NCI-H1092 (cell line): ENCODE data around the gene VIPR2.

Experiments used
- DNase-seq: peaks from one replicate; lab custom pipeline; 2025; lab: John Stamatoyannopoulos, UW

VIPR2 gene

GRCh38 chr7:159025161-159025779, 119.4 kb downstream of the VIPR2 start:
- DNase-seq: no peak

GRCh38 chr7:159024280-159024951, 120.3 kb downstream of the VIPR2 start:
- DNase-seq: no peak

DNA sequence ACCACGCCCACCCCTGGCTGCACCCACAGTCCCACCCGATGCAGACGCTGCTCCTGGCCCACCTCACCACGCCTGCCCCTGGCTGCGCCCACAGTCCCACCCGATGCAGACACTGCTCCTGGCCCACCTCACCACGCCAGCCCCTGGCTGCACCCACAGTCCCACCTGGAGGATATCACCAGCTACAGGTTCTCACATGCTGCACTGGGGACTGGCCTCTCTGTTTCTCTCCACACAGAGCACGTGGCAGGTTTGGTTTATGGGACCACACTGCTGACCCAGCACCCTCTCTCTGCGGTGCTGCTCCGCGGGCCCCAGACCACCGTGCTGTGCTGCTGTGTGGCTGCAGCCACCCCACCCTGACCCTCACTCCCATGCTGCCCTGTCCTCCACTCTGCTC, 120.9 kb downstream of the VIPR2 start:
- DNase-seq: no peak

- no peak for DNase-seq
These were observed 121.5 kb downstream of the VIPR2 start for GRCh38 chr7:159023206-159023605.

- no peak for DNase-seq
These were observed 122.3 kb downstream of the VIPR2 start for GRCh38 chr7:159022238-159022993.

DNA sequence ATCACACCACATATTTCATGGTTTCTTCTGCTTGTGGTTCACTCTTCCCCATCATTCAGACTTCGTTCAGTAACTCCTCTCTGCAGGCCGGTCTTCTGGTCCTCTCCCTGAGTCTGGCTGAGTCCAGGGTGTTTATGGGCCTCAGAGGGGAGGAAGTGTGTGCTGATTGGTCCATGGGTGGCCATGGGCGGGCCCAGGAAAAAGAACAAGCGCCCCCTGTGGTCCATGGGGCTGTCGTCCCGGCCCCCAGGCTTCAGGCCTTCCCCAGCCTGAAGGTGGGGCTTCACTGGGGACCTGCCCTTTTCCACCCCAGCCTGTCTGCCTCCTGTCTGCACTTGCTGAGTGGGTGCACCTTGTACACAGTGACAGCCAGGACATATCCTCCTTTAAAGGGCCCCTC, 123.7 kb downstream of the VIPR2 start:
- no peak for DNase-seq

DNA sequence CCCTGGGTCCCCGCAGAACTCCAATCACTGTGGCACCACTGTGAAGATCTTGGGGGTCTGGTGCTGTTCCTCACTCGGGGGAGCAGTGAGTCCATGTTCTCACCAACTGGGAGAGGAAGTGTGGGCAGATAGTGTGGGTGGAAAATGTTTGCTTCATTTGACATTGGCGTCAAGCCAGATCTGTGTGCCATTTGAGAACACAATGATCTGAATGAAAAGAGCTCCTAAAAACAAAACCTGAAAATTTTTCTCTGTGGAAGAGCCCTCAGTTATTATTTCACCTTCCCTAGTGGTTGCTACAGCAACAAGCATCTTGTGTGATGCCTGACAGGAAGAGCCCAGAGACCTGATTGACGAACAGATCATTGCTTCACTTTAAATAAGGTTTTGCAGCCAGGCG, 125.6 kb downstream of the VIPR2 start:
- DNase-seq: no peak

GRCh38 chr7:159017741-159018140, 126.9 kb downstream of the VIPR2 start:
- no peak for DNase-seq

- DNase-seq: no peak
These were observed 127.5 kb downstream of the VIPR2 start for GRCh38 chr7:159017210-159017609.

DNA sequence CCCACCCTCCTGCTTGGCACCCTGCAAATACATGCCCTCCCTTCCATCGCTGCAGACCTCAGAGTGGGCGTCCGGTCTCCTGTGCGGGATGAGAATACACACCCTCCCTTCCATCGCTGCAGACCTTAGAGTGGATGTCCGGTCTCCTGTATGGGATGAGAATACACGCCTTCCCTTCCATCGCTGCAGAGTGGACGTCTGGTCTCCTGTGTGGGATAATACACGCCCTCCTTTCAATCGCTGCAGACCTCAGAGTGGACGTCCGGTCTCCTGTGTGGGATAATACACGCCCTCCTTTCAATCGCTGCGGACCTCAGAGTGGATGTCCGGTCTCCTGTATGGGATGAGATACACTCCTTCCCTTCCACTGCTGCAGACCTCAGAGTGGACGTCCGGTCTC, 128.1 kb downstream of the VIPR2 start:
- no peak for DNase-seq

GRCh38 chr7:159015454-159016410, 128.9 kb downstream of the VIPR2 start:
- DNase-seq: no peak

DNA sequence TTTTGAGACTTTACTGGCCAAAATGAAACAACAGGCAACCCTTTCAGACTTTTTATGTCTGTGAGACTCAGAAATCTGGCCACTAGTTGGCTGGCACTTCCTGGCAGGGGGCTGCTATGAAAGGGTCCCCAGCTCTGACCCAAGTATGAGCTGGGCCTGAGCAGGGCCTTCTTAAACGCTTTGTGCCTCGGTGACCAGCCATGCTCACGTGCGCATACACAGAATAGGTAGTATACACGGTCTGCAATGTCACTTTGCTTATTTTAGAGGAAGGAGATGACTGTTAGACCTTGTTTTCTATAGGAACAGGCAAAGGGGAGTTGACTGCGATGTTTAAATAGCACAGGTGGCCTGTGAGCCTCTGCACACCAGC, 129.6 kb downstream of the VIPR2 start:
- no peak for DNase-seq

- no peak for DNase-seq
These were observed 130.2 kb downstream of the VIPR2 start for GRCh38 chr7:159014297-159015062.

DNA sequence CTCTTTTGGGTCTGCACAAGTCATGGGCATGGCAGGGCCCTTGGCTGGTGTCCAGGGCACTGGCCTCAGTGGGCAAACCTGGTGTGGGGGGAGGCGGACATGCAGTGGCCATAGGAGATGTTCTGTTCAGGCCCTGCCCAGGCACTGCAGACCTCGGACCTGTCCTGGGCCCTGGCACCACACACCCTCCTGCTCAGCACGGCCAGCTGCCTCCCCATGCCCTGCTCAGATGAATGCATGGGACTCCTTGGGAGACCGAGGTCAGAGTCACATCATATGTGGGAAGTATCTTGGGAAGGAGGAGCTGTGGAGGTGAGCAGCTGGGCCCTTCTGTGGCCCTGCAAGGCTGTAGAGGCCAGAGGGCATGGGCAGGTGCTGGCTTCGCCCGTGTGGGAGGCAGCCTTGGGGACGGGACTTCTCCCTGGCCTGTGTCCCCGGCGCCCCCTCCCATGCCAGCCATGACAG, 130.8 kb downstream of the VIPR2 start:
- DNase-seq: no peak

- DNase-seq: no peak
These were observed 131.4 kb downstream of the VIPR2 start for GRCh38 chr7:159013181-159013690.

GRCh38 chr7:159012353-159013069, 132.2 kb downstream of the VIPR2 start:
- DNase-seq: no peak

GRCh38 chr7:159011722-159012022, 133.0 kb downstream of the VIPR2 start:
- no peak for DNase-seq

- no peak for DNase-seq
These were observed 133.5 kb downstream of the VIPR2 start for GRCh38 chr7:159010937-159011721.

GRCh38 chr7:159010411-159010810, 134.3 kb downstream of the VIPR2 start:
- no peak for DNase-seq

- no peak for DNase-seq
These were observed 134.7 kb downstream of the VIPR2 start for GRCh38 chr7:159009951-159010350.
